ENCODE measurements around the gene SLC6A7. TPM values are rescaled to one million over a fixed set of nuclear protein-coding genes. Genes with fewer than 3 reads are reported as not detected.

SLC6A7 gene
- total RNA-seq, 1 donor = not detected

DNA sequence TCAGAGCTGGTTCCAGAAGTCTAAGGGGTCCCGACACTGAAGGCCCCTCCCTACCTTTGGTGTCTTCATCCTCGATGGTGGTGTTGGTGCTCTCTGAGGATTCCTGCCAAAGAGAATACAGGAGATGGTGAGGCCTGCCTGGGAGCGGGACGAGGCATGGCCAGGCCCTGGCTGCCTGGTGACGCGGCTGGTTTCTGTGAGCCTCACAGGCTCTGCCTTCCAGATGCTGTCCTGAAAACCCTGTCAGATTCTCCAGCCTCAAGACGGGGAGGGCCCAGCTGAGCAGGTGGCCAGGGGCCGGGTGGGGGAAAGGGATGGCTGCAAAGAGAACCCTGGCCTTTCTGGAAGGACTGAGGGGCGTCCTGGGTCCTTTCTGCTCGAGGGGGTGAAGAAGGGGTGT lies 48.8 kb downstream of the SLC6A7 start:
- Histone ChIP-seq H3K4me3 (ENCODE audit: insufficient read depth, low read length) (no peak overlapping the region), H4K20me1 (ENCODE audit: insufficient read depth, low read length) (no peaks in the 10 kb centered on the region), H2AFZ (ENCODE audit: low read length) (no peak overlapping the region), H3K9me3 (ENCODE audit: low read depth, low read length) (no peaks in the 10 kb centered on the region), H3K4me1 (ENCODE audit: insufficient read depth, low read length) (no peaks in the 10 kb centered on the region), H3K4me2 (ENCODE audit: insufficient read depth, low read length) (no peak overlapping the region), H3K36me3 (ENCODE audit: insufficient read depth, low read length) (no peaks in the 10 kb centered on the region), H3K27me3 (ENCODE audit: insufficient read depth, low read length) (no peaks in the 10 kb centered on the region), H3K79me2 (ENCODE audit: insufficient read depth, low read length) (no peaks in the 10 kb centered on the region), H3K27ac (ENCODE audit: low read depth, low read length) (no peak overlapping the region)
- TF ChIP-seq, protein P1, sequence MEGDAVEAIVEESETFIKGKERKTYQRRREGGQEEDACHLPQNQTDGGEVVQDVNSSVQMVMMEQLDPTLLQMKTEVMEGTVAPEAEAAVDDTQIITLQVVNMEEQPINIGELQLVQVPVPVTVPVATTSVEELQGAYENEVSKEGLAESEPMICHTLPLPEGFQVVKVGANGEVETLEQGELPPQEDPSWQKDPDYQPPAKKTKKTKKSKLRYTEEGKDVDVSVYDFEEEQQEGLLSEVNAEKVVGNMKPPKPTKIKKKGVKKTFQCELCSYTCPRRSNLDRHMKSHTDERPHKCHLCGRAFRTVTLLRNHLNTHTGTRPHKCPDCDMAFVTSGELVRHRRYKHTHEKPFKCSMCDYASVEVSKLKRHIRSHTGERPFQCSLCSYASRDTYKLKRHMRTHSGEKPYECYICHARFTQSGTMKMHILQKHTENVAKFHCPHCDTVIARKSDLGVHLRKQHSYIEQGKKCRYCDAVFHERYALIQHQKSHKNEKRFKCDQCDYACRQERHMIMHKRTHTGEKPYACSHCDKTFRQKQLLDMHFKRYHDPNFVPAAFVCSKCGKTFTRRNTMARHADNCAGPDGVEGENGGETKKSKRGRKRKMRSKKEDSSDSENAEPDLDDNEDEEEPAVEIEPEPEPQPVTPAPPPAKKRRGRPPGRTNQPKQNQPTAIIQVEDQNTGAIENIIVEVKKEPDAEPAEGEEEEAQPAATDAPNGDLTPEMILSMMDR (IDR thresholded peaks at IDR 0.05; ENCODE audit: extremely low read depth, low read depth, low read length) = no peak
- DNase-seq (ENCODE audit: insufficient read length, low spot score, missing footprints) = peak; percentile 15

DNA sequence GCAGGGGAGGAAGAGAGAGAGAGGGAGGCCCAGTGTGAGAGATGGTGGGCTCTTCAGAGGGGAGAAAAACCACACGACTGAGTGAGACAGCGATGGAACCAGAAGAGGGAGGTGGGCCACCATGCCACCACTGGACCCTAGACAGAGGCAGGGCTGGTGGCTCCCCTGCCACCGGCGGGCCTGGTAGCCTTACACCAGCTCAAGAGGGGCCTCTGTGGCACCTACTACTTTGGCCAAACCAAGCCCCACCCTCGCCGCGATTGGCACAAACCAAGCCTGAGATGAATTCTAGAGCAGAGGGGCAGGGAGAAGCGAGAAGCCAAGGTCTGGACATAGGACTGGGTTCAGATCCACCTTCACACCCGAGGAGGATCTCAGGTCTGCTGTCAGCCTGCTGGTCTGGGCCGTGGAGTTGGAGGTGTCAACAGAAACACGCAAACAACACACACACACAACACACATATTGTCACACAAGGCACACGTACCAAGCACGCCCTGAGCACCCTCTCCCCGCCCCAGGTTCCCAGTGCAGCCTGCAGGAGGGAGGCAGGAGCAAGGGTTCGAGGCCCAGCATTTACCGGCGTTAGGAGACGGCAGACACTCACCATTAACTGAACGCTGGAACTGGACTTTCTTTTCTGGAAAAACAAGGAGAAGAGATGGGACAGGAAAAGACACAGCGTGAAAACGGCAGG lies 49.4 kb downstream of the SLC6A7 start:
- no peak overlapping the region for H3K4me2 ChIP-seq (ENCODE audit: insufficient read depth, low read length)
- H3K4me1 ChIP-seq (ENCODE audit: insufficient read depth, low read length) = no peaks in the 10 kb centered on the region
- TF ChIP-seq, protein P1 (IDR thresholded peaks at IDR 0.05; ENCODE audit: extremely low read depth, low read depth, low read length) = no peak
- DNase-seq (ENCODE audit: insufficient read length, low spot score, missing footprints) = peak; percentile 36
- H3K79me2 ChIP-seq (ENCODE audit: insufficient read depth, low read length) = no peaks in the 10 kb centered on the region
- H3K9me3 ChIP-seq (ENCODE audit: low read depth, low read length) = no peaks in the 10 kb centered on the region
- no peak overlapping the region for H3K27ac ChIP-seq (ENCODE audit: low read depth, low read length)
- no peaks in the 10 kb centered on the region for H3K36me3 ChIP-seq (ENCODE audit: insufficient read depth, low read length)
- H3K4me3 ChIP-seq (ENCODE audit: insufficient read depth, low read length) = no peak overlapping the region
- no peak overlapping the region for H2AFZ ChIP-seq (ENCODE audit: low read length)
- H4K20me1 ChIP-seq (ENCODE audit: insufficient read depth, low read length) = no peaks in the 10 kb centered on the region
- H3K27me3 ChIP-seq (ENCODE audit: insufficient read depth, low read length) = no peaks in the 10 kb centered on the region

DNA sequence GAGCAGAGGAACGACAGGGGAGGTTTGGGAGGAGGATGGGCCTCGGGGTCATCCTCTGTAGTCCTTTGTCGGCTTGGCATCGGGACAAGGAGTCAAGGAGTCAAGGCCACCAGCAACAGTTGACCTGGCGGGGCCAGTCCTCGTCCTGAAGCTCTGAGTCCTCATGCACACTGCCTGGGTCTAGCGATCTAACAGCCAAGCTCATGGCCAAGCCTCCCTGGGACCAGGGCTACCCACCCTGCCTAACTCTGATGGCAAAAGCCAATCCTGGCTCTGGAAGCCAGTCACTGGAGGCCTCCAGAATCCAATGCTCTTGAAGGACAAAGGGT lies 49.9 kb downstream of the SLC6A7 start:
- Histone ChIP-seq H3K36me3 (ENCODE audit: insufficient read depth, low read length) (no peaks in the 10 kb centered on the region), H3K27ac (ENCODE audit: low read depth, low read length) (no peak overlapping the region), H3K27me3 (ENCODE audit: insufficient read depth, low read length) (no peaks in the 10 kb centered on the region), H3K4me2 (ENCODE audit: insufficient read depth, low read length) (no peak overlapping the region), H3K4me3 (ENCODE audit: insufficient read depth, low read length) (no peak overlapping the region), H4K20me1 (ENCODE audit: insufficient read depth, low read length) (no peaks in the 10 kb centered on the region), H2AFZ (ENCODE audit: low read length) (no peak overlapping the region), H3K4me1 (ENCODE audit: insufficient read depth, low read length) (no peaks in the 10 kb centered on the region), H3K9me3 (ENCODE audit: low read depth, low read length) (no peaks in the 10 kb centered on the region), H3K79me2 (ENCODE audit: insufficient read depth, low read length) (no peaks in the 10 kb centered on the region)
- DNase-seq (ENCODE audit: insufficient read length, low spot score, missing footprints) = peak; percentile 46
- TF ChIP-seq, protein P1 (IDR thresholded peaks at IDR 0.05; ENCODE audit: extremely low read depth, low read depth, low read length) = no peak

DNA sequence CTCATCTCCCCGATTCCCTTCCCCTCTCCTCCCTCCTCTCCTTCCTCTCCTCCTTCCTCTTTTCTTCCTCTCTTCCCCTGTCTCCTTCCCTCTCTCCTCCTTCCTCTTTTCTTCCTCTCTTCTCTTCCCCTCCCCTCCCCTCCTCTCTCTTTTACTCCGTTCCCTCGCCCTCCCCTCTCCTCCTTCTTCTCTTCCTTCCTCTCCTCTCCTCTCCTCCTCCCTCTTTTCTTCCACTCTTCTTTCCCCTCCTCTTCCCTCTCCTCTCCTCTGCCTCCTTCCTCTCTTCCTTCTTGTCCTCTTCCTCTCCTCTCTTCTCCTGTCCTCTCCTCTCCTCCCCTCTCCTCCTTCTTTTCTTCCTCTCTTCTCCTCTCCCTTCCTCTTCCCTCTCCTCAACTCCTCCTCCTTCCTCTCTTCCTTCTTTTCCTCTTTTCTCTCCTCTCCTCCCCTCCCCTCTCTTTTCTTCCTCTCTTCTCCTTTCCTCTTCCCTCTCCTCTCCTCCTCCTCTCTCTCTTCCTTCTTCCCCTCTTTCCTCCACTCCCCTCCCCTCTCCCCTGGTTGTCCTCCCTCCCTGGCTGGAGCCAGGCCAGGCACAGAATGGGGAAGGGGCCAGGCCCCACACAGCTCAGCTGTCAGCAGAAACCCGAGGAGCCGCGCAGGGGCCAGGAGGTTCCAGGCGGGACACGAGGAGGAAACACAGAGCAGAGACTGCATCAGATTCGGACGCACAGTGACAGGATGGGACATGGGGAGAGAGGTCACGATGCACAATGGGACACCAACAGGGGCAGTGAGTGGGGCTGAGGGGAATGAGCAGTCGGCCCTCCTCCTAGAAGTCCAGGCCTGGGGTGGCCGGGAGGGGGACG lies 51.7 kb downstream of the SLC6A7 start:
- H4K20me1 ChIP-seq (ENCODE audit: insufficient read depth, low read length) = no peaks in the 10 kb centered on the region
- H3K4me3 ChIP-seq (ENCODE audit: insufficient read depth, low read length) = no peak overlapping the region
- no peaks in the 10 kb centered on the region for H3K79me2 ChIP-seq (ENCODE audit: insufficient read depth, low read length)
- TF ChIP-seq, protein P1 (IDR thresholded peaks at IDR 0.05; ENCODE audit: extremely low read depth, low read depth, low read length) = no peak
- no peaks in the 10 kb centered on the region for H3K4me1 ChIP-seq (ENCODE audit: insufficient read depth, low read length)
- H3K27ac ChIP-seq (ENCODE audit: low read depth, low read length) = no peak overlapping the region
- H3K9me3 ChIP-seq (ENCODE audit: low read depth, low read length) = no peaks in the 10 kb centered on the region
- H3K4me2 ChIP-seq (ENCODE audit: insufficient read depth, low read length) = no peak overlapping the region
- DNase-seq (ENCODE audit: insufficient read length, low spot score, missing footprints) = peak; percentile 62
- no peaks in the 10 kb centered on the region for H3K27me3 ChIP-seq (ENCODE audit: insufficient read depth, low read length)
- no peaks in the 10 kb centered on the region for H3K36me3 ChIP-seq (ENCODE audit: insufficient read depth, low read length)
- no peak overlapping the region for H2AFZ ChIP-seq (ENCODE audit: low read length)
